NCI-H1930 (cell line): ENCODE results near the gene SMC5.
"Not testable (repeated sequence)": the region's sequence is repeated elsewhere in the genome, so short reads cannot be mapped to it uniquely, and the experiment has no call there.

Experiments
- DNase-seq, 2 experiments: peaks; one replicate each; lab custom pipeline; 2025; lab: John Stamatoyannopoulos, UW

The SMC5 gene

GRCh38 chr9:70263421-70263820, 4.6 kb downstream of the SMC5 start:
- DNase-seq: no peak

GRCh38 chr9:70278305-70278704, 19.5 kb downstream of the SMC5 start:
- DNase-seq: no peak

- no peak for DNase-seq
Observed at GRCh38 chr9:70283848-70284247, 25.1 kb downstream of the SMC5 start.

- no peak for DNase-seq
Observed at GRCh38 chr9:70285246-70285645, 26.5 kb downstream of the SMC5 start.

GRCh38 chr9:70285981-70286598, 27.3 kb downstream of the SMC5 start:
- no peak for DNase-seq

- no peak for DNase-seq
Observed at GRCh38 chr9:70290626-70291025, 31.8 kb downstream of the SMC5 start.

GRCh38 chr9:70291446-70291845, 32.7 kb downstream of the SMC5 start:
- DNase-seq: no peak

- DNase-seq: no peak
Observed at GRCh38 chr9:70292253-70292652, 33.5 kb downstream of the SMC5 start.

- no peak for DNase-seq
Observed at GRCh38 chr9:70293214-70293613, 34.4 kb downstream of the SMC5 start.

GRCh38 chr9:70297141-70297540, 38.4 kb downstream of the SMC5 start:
- DNase-seq: no peak

GRCh38 chr9:70298245-70298771, 39.5 kb downstream of the SMC5 start:
- DNase-seq: no peak

- no peak for DNase-seq
Observed at GRCh38 chr9:70303268-70303667, 44.5 kb downstream of the SMC5 start.

GRCh38 chr9:70304810-70305209, 46.0 kb downstream of the SMC5 start:
- DNase-seq: no peak

GRCh38 chr9:70315389-70315788, 56.6 kb downstream of the SMC5 start:
- DNase-seq: no peak

- no peak for DNase-seq
Observed at GRCh38 chr9:70318002-70318401, 59.2 kb downstream of the SMC5 start.

GRCh38 chr9:70322096-70322495, 63.3 kb downstream of the SMC5 start:
- DNase-seq: no peak

GRCh38 chr9:70324963-70325362, 66.2 kb downstream of the SMC5 start:
- DNase-seq: no peak

GRCh38 chr9:70328625-70329024, 69.8 kb downstream of the SMC5 start:
- not testable (repeated sequence) for DNase-seq

GRCh38 chr9:70340572-70340971, 81.8 kb downstream of the SMC5 start:
- DNase-seq: no peak

GRCh38 chr9:70347046-70347445, 88.3 kb downstream of the SMC5 start:
- no peak for DNase-seq

- no peak for DNase-seq
Observed at GRCh38 chr9:70352356-70352755, 93.6 kb downstream of the SMC5 start.

GRCh38 chr9:70352802-70353201, 94.0 kb downstream of the SMC5 start:
- no peak for DNase-seq

GRCh38 chr9:70355801-70356200, 97.0 kb downstream of the SMC5 start:
- DNase-seq: no peak

GRCh38 chr9:70362952-70363351, 104.2 kb downstream of the SMC5 start:
- no peak for DNase-seq
